Activated naive CD4-positive, alpha-beta T cell (primary cell): ENCODE results near the gene STXBP4.

ENCODE experiments used
- DNase-seq, 4 experiments: peaks; one replicate each; lab custom pipeline; 2025; lab: John Stamatoyannopoulos, UW

STXBP4 gene

DNA sequence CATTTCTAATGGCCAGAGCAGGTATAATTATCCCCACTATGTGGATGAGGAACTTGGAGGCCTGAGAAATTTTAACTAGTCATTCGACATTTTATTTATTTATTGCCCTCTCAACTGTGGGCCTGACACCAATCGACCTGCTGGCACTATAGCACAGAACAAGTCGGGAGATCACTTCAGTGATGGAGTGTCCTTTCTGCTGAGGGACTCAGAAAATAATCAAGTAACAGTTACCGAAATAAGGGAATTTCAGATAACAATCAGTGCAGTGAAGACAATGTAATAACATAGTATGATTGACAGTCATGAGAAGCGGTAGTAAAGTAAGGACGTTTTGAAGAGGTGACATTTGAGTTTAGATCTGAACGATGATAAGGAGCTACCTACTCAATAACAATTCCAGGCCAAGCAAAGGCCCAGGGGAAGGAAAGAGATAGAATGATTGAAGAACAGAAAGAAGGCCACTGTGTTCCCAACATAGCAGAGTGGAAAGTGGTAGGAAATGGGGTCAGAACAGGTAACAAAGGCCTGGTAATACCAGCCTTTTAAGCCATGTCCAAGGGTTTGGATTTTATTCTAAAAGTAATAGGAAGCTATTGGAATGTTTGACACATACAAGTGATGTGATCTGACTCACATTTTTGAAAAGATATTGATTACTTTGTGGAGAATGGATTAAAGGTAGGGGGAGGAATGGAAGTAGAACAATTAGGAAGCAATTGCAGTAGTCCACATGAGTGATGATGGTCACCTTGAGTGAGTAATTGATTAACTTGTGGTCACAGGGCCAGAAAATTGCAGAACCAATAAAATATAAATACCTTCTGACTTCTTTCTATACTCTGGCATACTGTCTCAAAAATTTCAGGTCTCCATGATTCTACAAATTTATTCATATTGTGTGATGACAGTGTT lies 1.4 kb downstream of the STXBP4 start:
- DNase-seq, result no peak

DNA sequence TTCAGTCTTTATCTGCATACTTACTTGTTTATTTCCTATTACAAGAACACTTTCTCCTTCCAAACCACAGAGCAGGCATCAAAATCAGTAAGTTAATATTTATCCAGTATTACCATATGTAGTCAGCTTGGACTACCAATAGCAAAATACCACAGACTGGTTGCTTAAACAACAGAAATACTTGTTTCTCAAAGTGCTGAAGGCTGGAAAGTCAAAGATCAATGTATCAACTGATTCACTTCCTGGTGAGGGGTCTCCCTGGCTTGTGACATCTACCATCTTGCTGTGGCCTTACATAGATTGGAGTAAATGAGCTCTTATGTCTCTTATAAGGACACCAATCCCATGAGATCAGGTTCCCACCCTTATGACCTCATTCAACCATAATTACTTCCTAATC lies 2.6 kb downstream of the STXBP4 start:
- no peak for DNase-seq

DNA sequence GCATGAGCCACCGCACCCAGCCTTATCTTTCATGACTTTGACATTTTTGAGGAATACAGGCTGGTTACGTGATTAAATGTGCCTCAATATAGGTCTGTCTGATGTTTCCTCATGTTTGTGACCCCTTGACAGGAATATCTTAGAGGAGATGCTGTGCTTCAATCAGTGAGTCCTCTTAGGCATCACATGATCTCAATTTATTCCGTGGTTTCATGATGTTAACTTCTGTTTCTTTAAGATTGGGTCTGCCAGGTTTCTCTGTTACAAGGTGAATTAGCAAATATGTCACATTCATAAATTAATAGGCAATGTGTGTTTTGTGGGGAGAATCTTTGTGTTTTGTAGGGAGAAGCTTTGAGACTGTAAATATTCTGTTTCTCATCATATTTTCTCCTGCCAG lies 3.3 kb downstream of the STXBP4 start:
- DNase-seq, result no peak

DNA sequence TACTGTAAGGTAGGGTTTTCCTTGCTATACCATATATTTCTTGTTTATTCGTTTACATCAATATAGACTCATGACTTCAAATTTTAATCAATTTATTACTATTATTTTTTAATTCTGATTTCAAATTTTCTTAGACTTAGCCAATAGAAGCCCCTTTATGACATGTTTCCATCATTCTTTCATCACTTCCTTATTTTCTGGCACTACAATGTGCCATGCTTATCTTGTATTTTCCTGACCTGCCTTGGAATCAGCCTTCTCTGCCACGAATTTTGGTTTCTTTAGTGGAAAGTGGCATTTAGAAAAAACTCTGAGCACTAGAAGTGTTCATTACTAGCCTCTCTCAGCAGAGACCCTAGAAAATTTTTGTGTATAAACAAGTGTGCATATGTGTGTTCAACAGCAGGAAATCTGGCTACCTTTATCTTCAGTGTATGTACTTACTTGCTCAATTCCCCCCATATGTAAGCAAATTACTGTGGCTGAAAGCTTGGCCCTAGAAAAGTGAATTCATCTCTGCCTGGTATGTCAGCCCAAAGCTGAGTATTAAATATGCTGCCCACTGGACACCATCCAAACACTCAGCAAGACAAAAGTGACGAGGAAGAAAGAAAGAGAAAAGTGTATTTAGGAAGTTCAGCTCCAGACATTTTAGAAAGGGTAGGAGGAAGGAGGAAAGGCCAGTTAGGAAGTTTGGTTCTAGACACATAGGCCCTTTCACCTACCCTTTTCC lies 4.0 kb downstream of the STXBP4 start:
- no peak for DNase-seq

DNA sequence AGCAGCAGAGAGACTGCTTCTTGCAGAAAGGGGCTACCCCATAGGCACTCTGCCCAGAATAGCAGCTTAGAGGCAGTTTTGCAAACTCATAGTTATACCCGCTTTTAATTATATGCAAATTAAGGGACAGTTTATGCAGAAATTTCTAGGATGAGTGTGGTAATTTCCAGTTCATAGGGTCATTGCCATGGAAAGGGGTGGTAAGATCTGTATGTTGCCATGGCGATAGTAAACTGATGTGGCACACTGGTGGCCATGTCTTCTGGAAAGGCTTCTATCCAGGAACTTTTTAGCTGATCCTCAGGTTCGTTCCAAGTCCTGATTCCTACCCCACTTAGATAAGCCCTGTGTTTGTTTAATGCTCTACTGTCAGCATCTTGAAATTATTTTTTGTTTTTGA lies 6.2 kb downstream of the STXBP4 start:
- no peak for DNase-seq

DNA sequence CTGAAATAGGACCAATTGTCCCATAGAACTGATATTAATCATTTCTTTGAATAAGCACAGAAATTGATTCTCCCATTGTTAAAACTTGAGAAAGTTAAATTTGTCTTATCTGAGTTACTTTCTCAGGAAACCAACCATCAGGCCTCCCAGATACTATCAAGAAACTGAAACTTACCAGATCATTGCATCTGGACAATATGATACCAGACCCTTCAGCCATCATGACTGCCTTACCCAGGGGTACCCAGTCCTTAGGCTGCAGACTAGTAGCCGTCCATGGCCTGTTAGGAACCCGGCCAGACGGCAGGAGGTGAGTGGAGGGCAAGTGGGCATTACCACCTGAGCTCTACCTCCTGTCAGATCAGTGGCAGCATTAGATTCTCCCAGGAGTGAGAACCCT lies 7.8 kb downstream of the STXBP4 start:
- DNase-seq, result no peak

DNA sequence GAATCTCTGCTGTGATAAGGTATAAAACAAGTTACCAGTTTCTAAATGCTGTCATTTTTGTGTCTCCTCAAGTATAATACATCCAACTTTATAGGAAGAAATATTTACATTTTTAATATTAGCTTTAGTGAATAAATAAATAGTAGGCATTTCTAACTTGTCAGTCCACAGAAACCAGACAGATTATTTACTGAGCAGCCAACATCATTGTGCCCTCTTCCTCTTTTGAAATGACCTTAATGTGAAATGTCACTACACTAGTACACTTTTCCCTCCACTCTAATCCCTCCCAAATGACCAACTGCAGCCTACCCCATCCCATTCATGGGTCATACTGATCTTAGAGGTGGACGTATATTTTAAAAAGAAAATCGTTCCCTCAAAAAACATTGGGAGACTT lies 9.2 kb downstream of the STXBP4 start:
- no peak for DNase-seq

DNA sequence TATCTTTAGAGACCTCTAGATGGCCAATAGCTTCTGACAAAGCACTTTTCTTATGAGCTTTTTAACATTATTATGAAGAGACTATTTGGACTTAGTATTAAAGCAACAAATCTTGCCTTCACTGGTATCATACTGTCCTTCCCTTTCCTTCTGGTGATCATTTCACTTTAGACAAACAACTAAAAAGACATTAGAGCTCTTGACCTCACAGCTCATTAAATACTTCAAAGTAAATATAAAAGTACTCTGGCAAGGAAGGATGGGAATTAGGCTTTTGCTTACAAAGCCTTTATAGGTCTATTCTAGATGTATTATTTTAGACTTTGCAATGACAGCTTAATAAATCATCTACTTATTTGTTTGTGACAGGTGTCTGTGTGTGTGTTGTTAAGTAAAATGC lies 11.1 kb downstream of the STXBP4 start:
- DNase-seq, result no peak

DNA sequence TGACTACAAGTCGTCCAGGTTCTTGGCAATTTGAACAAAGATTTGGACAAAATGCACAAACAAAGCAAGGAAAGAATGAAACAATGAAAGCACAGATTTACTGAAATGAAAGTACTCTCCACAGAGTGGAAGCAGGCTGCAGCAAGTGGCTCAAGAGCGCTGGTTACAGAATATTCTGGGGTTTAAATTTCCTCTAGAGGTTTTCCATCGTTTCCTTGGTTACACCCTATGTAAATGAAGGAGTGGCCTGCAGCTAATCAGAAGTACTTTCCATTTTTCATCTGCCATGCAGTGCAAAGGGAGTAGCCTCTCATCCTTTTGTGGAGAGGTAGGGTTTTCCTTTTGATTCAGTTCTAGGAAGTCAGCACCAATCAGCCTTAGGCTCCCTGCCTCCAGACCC lies 11.8 kb downstream of the STXBP4 start:
- no peak for DNase-seq

DNA sequence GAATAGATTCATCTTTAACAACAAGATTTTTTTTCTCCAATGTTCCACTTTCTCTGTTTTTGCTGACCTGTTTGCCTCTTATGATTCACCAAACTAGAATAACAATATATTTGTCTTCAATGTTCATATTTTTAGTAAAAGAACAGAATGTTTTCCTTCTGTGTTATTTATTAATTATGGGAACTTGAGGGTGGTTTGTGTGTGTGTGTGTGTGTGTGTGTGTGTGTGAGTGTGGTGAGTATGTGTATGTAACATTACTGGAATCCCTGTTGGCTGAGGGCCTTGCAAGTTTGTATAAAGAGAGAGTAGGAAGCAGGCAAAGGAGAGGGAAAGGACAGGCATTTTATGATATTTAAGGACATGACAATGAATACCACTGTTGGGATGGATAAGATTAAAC lies 13.8 kb downstream of the STXBP4 start:
- DNase-seq, result no peak

DNA sequence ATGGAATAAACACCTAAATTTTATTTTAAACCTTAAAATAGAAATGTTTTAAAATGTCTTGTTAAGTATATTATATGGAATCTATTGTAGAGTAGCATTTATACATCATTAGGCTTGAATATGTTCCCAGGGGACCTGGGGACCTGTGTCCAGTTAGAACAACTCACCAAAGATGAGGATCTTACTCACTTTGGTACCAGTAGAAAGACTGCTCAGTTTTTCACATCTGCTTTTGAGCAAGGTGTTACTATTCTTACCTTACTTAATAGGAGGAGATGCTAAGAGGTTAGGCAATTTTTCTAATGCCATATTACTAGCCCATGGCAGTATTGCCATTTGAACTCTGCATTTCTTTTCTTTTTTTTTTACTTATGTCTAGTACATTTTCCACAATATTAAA lies 14.7 kb downstream of the STXBP4 start:
- no peak for DNase-seq

DNA sequence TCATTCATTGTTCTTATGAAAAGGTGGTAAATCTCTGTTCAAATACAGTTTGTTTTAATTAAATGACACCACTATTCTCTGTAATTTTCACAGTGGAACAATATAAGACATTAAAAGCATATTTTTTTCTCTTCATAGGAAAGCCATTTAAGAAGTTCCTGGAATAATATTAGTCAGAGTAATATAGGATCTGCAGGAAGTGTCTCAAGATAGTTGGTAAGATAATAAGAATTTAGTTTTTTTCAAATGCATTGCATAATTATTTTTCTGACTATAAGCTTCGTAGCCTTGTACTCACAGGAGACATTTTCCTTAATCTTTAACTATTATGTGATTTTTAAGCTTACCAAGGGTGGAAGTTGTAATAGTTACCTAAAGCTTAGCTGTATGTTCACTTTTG lies 16.9 kb downstream of the STXBP4 start:
- no peak for DNase-seq

DNA sequence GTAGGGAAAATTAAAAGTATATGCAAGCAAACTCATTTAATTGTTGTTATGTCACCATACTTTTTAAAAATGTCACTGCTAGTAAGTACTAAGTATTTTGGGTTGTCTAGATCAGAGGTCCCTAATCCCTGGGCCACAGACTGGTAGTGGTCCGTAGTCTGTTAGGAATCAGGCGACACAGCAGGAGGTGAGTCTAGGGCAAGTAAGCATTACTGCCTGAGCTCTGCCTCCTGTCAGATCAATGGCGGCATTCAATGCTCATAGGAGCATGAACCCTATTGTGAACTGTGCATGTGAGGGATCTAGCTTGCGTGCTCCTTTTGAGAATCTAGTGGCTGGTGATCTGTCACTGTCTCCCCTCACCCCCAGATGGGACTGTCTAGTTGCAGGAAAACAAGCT lies 21.6 kb downstream of the STXBP4 start:
- no peak for DNase-seq

DNA sequence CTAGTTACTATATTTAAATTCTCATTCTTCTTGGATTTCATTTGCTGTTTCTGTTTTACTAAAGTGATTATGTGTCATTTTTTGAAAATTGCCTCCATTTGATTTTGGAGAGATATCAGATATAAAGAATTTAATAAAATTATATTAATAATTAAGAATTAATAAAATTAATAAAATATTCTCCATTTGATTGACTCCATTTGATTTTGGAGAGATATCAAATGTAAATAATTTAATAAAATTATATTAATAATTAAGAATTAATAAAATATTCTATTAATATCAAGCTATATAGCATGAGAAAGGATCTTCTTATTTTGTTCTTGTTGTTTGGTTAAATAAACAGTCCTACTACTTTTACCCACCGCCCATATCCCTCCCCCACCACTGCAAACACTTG lies 23.0 kb downstream of the STXBP4 start:
- no peak for DNase-seq

DNA sequence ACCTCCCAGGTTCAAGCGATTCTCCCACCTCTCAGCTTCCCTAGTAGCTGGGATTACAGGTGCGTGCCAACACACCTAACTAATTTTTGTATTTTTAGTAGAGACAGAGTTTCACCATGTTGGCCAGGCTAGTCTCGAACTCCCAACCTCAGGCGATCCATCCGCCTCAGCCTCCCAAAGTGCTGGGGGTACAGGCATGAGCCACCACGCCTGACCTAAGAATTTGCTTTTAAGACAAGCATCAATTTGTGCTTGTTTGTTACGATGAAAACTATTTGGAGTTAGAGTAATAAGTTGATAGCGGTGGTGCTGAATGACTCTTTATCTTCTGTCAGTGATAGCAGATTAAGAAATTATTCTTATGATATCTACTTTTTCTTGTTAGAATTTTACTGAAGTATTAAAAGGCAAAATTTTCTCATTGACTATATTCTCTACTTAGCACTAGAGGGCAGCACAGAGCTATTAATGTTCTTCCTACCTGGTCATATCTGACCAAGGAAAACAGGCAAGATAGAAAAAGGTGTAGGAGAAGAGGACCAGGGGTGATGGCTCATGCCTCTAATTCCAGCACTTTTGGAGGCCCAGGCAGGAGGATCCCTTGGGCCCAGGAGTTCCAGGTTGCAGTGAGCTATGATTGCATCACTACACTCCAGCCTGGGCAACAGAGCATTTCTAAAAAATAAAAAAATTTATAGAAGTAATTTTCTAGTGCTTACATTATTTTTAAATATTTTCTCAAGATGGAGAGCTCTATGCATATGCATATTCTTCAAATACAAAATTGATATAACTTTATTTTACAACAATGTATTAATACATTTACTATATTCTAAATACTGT lies 24.5 kb downstream of the STXBP4 start:
- no peak for DNase-seq

DNA sequence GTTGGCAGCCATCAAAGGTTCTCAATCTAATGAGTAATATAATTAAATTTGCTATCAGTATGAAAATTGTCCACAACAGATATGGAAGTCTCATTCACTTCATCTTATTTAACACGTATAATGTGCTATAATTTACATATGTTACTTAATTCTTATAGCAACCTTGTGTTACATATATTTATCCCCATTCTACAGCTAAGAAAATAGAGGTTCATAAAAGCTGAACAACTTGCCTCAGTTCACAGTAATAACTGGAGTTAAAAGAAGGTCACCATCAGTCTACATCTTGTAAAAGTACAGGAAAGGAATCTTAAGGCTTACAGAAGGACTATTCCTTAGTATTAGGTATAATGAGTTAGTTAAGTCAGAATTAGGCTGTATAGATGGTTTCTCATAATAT lies 27.9 kb downstream of the STXBP4 start:
- DNase-seq, result no peak

DNA sequence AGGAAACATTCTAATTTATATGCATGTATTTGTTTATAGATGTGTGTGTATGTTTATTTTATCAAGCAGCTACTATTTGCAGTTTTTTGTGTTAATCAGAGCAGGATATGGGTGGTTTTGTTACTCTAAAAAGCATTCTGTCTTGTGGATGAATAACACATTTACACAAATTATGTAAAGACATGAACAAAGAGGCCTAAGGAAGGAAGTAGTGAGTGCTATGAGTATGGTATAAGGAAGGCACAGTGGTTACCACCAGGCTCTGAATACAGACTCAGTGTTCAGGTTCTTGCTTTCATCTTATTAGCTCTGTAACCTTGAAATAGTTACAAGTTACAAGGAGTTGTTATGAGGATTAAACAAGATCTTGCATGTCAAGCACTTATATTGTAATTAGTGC lies 33.9 kb downstream of the STXBP4 start:
- no peak for DNase-seq

DNA sequence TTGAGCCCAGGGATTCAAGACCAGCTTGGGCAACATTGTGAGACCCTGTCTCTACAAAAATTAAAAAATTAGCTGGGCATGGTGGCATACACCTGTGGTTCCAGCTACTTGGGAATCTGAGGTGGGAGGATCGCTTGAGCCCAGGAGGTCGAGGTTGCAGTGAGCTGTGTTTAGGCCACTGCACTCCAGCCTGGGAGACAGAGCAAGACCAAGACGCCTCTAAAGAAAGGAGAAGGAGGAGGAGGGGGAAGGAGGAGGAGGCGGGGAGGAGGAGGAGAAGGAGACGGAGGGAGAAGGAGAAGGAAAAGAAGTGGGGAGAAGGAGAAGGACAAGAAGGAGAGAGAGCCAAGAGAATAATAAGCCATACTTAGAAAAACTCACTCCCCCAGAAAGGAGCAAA lies 35.9 kb downstream of the STXBP4 start:
- no peak for DNase-seq

DNA sequence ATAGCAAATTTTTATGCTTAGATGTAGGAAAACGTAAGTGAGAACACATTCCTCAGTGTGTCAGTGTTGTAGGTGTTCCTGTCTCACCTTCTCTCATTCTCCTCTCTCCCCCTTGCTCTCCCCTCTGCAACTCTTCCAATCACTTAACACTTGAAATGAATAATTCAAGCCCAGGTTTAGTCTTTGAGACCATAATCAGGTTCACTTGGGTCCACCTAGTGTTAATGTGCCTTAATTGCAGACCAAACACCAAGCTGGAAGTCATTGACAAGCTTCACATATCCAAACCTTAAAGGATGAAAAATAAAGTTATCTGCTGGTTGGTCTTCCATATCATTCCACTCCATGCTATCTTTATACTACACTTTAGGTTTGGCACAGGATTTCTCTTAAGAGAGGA lies 37.0 kb downstream of the STXBP4 start:
- no peak for DNase-seq

DNA sequence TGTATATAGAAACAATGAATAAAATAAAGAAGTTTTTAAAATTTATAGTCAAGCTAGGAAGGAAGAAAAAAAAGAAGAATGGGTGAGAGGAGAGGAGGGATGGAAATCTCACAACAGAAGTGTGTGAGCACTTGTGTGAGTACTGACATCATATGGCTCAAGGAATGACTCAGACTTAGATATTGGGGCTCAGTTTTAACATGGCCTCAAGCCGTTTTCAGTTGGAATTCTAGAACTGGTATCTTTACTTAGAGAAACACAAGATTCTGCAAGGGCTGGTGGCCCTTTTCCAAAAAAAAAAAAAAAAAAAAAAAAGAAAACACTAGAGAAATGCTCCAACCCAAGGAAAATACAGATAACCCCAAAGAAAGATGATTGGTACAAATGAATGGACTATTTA lies 55.1 kb downstream of the STXBP4 start:
- no peak for DNase-seq

DNA sequence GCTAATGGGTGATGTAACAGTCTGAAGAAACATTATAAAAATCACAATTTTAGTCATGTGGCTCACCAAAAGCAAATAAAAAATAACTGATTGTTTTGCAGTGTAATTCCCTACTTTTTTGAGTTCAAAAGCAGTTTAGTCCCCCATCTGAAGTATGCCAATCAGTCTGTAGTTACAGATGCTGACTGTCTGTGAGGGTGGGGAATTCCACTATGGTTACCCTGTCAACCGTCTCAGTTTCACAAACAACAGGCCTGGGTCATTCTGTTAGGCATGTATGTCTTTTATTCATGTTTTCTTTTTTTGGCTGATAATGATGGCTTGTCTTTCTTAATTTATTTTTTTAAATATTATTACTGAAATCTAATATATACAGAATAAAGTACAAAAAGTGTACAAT lies 69.3 kb downstream of the STXBP4 start:
- DNase-seq, result no peak

DNA sequence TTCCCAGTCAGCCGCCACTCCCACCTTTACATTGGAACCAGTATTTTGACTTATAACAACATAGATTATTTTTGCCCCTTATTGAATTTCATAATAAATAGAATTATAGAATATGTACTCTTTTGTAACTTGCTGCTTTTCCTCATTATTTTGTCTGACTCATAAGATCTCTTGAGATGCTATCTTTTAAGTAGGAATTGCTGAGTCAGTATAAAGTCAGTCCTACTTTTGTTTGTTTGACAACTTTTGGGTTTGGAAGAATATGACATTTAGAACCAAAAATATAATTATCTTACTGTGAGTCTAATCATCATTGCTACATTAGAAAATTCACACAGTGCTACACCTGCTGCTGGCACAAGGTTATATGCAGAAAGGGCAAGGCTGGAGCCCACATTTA lies 69.7 kb downstream of the STXBP4 start:
- DNase-seq, result no peak

DNA sequence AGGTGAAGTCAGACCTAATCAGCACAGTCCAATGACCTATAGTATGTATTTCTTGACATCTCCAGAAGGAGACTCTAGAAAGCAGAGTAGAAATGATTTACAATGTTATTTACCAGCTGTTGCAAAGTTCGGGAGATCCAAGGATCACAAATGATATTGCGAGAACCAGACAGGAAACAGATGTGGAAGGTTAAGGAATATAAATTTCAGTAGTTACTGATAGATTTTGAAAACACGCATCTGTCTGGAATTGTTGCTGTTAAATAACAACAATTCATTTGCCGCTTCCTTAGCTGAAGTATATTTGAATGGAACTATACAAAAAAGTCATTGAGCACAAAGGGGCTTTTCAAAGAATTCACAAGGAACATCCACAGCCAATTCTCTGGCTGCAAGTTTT lies 72.0 kb downstream of the STXBP4 start:
- DNase-seq, result no peak
